ENCODE results near the gene TBC1D22B. TPM values are rescaled to one million over a fixed set of nuclear protein-coding genes. Genes with fewer than 3 reads are reported as not detected.

The TBC1D22B gene
- total RNA-seq, 1 experiment from 2014 or later, result 12.9 TPM

DNA sequence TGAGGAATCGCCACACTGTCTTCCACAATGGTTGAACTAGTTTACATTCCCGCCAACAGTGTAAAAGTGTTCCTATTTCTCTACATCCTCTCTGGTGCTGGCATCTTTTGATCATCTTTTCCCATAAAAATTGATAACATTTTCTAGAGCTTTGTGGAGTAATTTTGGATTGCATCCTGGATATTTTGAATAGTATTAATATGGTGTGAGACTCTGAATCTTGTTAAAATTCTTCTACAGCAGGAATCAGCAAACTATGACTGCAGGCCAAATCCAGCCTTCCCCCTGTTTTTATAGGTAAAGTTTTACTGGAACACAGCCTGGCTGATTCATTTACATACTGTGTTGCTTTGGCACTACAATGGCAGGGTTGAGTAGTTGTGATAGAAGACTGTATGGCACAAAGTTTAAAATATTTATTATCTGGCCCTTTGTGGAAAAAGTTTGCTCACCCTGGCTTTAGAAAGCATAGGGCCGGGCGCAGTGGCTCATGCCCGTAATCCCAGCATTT, 81.2 kb downstream of the TBC1D22B start:
- H2BK15ac ChIP-seq (ENCODE audit: low read depth, low read length), result no peak overlapping the region
- no peak overlapping the region for H4K5ac ChIP-seq (ENCODE audit: insufficient read length, low read depth, low read length)
- no peak overlapping the region for H4K8ac ChIP-seq (replicated peaks; ENCODE audit: insufficient read length, low read depth, low read length)
- H3K27ac ChIP-seq (ENCODE audit: insufficient read length, low read depth, low read length), result no peak overlapping the region
- no peak overlapping the region for H3K4ac ChIP-seq (ENCODE audit: low read depth, low read length)
- 0 out of 2 replicates have a peak, but pooled peaks cover 2% of the 10 kb centered on the region for H3K79me2 ChIP-seq (ENCODE audit: insufficient read depth, low read length)
- H2BK5ac ChIP-seq (ENCODE audit: insufficient read length, low read length), result no peak overlapping the region
- H3K79me1 ChIP-seq (ENCODE audit: insufficient read depth, low read depth, low read length, poor library complexity, severe bottlenecking), result no peaks in the 10 kb centered on the region
- H3K4me3 Mint-ChIP-seq, result no peak overlapping the region
- H4K91ac ChIP-seq (ENCODE audit: insufficient read length, low read depth, low read length), result no peak overlapping the region
- no peak overlapping the region for H2BK120ac ChIP-seq (ENCODE audit: low read depth, low read length, poor library complexity, severe bottlenecking)
- no peaks in the 10 kb centered on the region for H4K20me1 ChIP-seq (ENCODE audit: control insufficient read depth, insufficient read depth, insufficient read length)
- DNase-seq, result no peak
- no peak overlapping the region for H2AFZ ChIP-seq (ENCODE audit: low read length)
- H3K27ac Mint-ChIP-seq, result no peak overlapping the region
- no peak overlapping the region for H3T11ph ChIP-seq (ENCODE audit: low read length)
- no peak overlapping the region for H2BK20ac ChIP-seq (ENCODE audit: low read depth, low read length, poor library complexity, severe bottlenecking)
- H3K4me1 Mint-ChIP-seq, result no peaks in the 10 kb centered on the region
- TF ChIP-seq CTCF (conservative IDR thresholded peaks at IDR 0.05), result no peak
- no peaks in the 10 kb centered on the region for H3K27me3 ChIP-seq (ENCODE audit: insufficient read depth, low read length)
- H3K9me3 Mint-ChIP-seq, result no peaks in the 10 kb centered on the region
- H3K14ac ChIP-seq (ENCODE audit: insufficient read depth, low read length), result no peak overlapping the region
- no peaks in the 10 kb centered on the region for H3K9me3 ChIP-seq (ENCODE audit: control insufficient read depth, low read depth, low read length)
- no peaks in the 10 kb centered on the region for H3K36me3 Mint-ChIP-seq (ENCODE audit: insufficient read depth in 1 of 3, low read depth in 3 of 3)
- H3K56ac ChIP-seq (ENCODE audit: insufficient read length, low read depth, low read length), result no peak overlapping the region
- no peak overlapping the region for H2BK12ac ChIP-seq (ENCODE audit: insufficient read length, low read depth, low read length)
- no CpG with 5 or more reads among the region's 5 CpGs for WGBS (ENCODE audit: extremely low coverage, insufficient read length, low lambda C conversion rate)
- H3K23me2 ChIP-seq (ENCODE audit: insufficient read length, low read depth, low read length, poor library complexity, severe bottlenecking), result no peaks in the 10 kb centered on the region
- no peak overlapping the region for H3K18ac ChIP-seq (ENCODE audit: insufficient read length, low read depth, low read length)
- no peak overlapping the region for H2AK5ac ChIP-seq (ENCODE audit: insufficient read length, low read length)
- H3K23ac ChIP-seq (ENCODE audit: insufficient read length, low read depth, low read length), result no peak overlapping the region
- H3K4me1 ChIP-seq (ENCODE audit: insufficient read depth, low read length), result no peaks in the 10 kb centered on the region
- no peak overlapping the region for H3K4me2 ChIP-seq (ENCODE audit: insufficient read depth, insufficient read length, low read length)
- peaks cover 5% of the 10 kb centered on the region; the same call in 1 of the 2 replicates for H3K27me3 Mint-ChIP-seq (ENCODE audit: low read depth)
- H3K9ac ChIP-seq (ENCODE audit: extremely low read depth, insufficient read length, low read length), result no peak overlapping the region
